Measurements from ENCODE around the gene AMN. TPM values are rescaled to one million over a fixed set of nuclear protein-coding genes. Genes with fewer than 3 reads are reported as not detected.

AMN gene
- total and polyA plus RNA-seq, 2 donors from 2014 or later, result 58.0 to 121 TPM

GRCh38 chr14:102927346-102927877 lies 4.9 kb downstream of the AMN start:
- Histone ChIP-seq H3K4me1 (ENCODE audit: control insufficient read depth in 2 of 3, insufficient read depth in 2 of 3, low read depth in 1 of 3, low read length in 3 of 3) (peaks cover 0 to 16% (median 0%) of the 10 kb centered on the region in 3 donors), H3K4me3 (ENCODE audit: low read length in 3 of 3) (no peak overlapping the region), H3K9me3 (ENCODE audit: control insufficient read depth in 2 of 3, insufficient read depth in 1 of 3, low read length in 3 of 3) (no peaks in the 10 kb centered on the region), H3K27ac (ENCODE audit: low read depth in 2 of 2, low read length in 2 of 2) (peak overlapping the region in 1 of 2 donors; percentile 43), H3K9ac (ENCODE audit: low read length in 3 of 3) (no peak overlapping the region), H3K36me3 (ENCODE audit: control insufficient read depth in 2 of 3, insufficient read depth in 3 of 3, low read length in 3 of 3) (peaks cover 0 to 3% (median 0%) of the 10 kb centered on the region in 3 donors), H3K27me3 (ENCODE audit: control insufficient read depth, insufficient read depth, low read length) (peaks cover 21% of the 10 kb centered on the region)
- TF ChIP-seq CTCF (IDR thresholded peaks at IDR 0.05; ENCODE audit: borderline replicate concordance, extremely low read depth, insufficient read depth), result no peak
- intact Hi-C loops (cut with DNase I), result no loop called here
- peak in 2 of 5 donors; percentile 70 to 91 for DNase-seq
- FAIRE-seq, result no peak

GRCh38 chr14:102927878-102928411 lies 5.5 kb downstream of the AMN start:
- peaks cover 21% of the 10 kb centered on the region for H3K27me3 ChIP-seq (ENCODE audit: control insufficient read depth, insufficient read depth, low read length)
- H3K36me3 ChIP-seq (ENCODE audit: control insufficient read depth in 2 of 3, insufficient read depth in 3 of 3, low read length in 3 of 3), result peaks cover 0 to 3% (median under 1%) of the 10 kb centered on the region in 3 donors
- peak overlapping the region in 1 of 3 donors; percentile 39 for H3K4me3 ChIP-seq (ENCODE audit: low read length in 3 of 3)
- H3K27ac ChIP-seq (ENCODE audit: low read depth in 2 of 2, low read length in 2 of 2), result peak overlapping the region in 1 of 2 donors; percentile 43
- peak in 4 of 5 donors; percentile 28 to 56 (median 45) for DNase-seq
- H3K4me1 ChIP-seq (ENCODE audit: control insufficient read depth in 2 of 3, insufficient read depth in 2 of 3, low read depth in 1 of 3, low read length in 3 of 3), result peaks cover 0 to 14% (median 0%) of the 10 kb centered on the region in 3 donors
- no peak for FAIRE-seq
- no peaks in the 10 kb centered on the region for H3K9me3 ChIP-seq (ENCODE audit: control insufficient read depth in 2 of 3, insufficient read depth in 1 of 3, low read length in 3 of 3)
- no peak for TF ChIP-seq CTCF (IDR thresholded peaks at IDR 0.05; ENCODE audit: borderline replicate concordance, extremely low read depth, insufficient read depth)
- intact Hi-C loops (cut with DNase I), result no loop called here
- no peak overlapping the region for H3K9ac ChIP-seq (ENCODE audit: low read length in 3 of 3)

- Histone ChIP-seq H3K4me1 (ENCODE audit: control insufficient read depth in 2 of 3, insufficient read depth in 2 of 3, low read depth in 1 of 3, low read length in 3 of 3) (peaks cover 0 to 14% (median 0%) of the 10 kb centered on the region in 3 donors), H3K27ac (ENCODE audit: low read depth in 2 of 2, low read length in 2 of 2) (no peak overlapping the region), H3K27me3 (ENCODE audit: control insufficient read depth, insufficient read depth, low read length) (peaks cover 15% of the 10 kb centered on the region), H3K9ac (ENCODE audit: low read length in 3 of 3) (no peak overlapping the region), H3K4me3 (ENCODE audit: low read length in 3 of 3) (peak overlapping the region in 2 of 3 donors; percentile 39), H3K9me3 (ENCODE audit: control insufficient read depth in 2 of 3, insufficient read depth in 1 of 3, low read length in 3 of 3) (no peaks in the 10 kb centered on the region), H3K36me3 (ENCODE audit: control insufficient read depth in 2 of 3, insufficient read depth in 3 of 3, low read length in 3 of 3) (peaks cover 0 to 8% (median 5%) of the 10 kb centered on the region in 3 donors)
- no peak for TF ChIP-seq CTCF (IDR thresholded peaks at IDR 0.05; ENCODE audit: borderline replicate concordance, extremely low read depth, insufficient read depth)
- DNase-seq (peak; percentile 88 to 94 (median 92)), FAIRE-seq (no peak)
- intact Hi-C loops (cut with DNase I), result no loop called here
Measured at GRCh38 chr14:102928412-102929240, 6.2 kb downstream of the AMN start.

Data from kidney (tissue), 14 donors.